HEK293 (cell line): ENCODE measurements around the gene TRUB1.

ENCODE experiments used
- CTCF ChIA-PET: fragments of 350-600 bp; formaldehyde crosslinking; extraction: SDS; loops from one replicate; lab custom pipeline; 2021; ENCODE audit warnings: antibody characterized with exemption; lab: Yijun Ruan, JAX
- POLR2A ChIA-PET: fragments of 300-600 bp; formaldehyde crosslinking; extraction: SDS; loops from one replicate; lab custom pipeline; 2020; ENCODE audit warnings: antibody characterized with exemption, inconsistent platforms; lab: Yijun Ruan, JAX
- H3K27ac ChIP-seq: fragments of 200-500 bp; sonication (Bioruptor generic); 2 replicates; pipeline ENCODE4 v1.5.1; 2014; ENCODE audit warnings: low read depth, low read length, control low read depth, inconsistent platforms; ENCODE audit errors: extremely low read depth
- H3K36me3 ChIP-seq, 2 experiments: fragments of 200-500 bp in 1 of 2; sonication (Bioruptor generic) in 1 of 2; 1 replicate in 1 of 2; 2 replicates in 1 of 2; pipeline ENCODE4 v1.5.1; 2014 to 2017; ENCODE audit warnings: inconsistent platforms in 2 of 2, low read length in 2 of 2; ENCODE audit not compliant: control insufficient read depth in 2 of 2, insufficient read depth in 1 of 2
- H3K4me1 ChIP-seq: fragments of 200-500 bp; sonication (Bioruptor generic); 2 replicates; pipeline ENCODE4 v1.5.1; 2014; ENCODE audit warnings: mild to moderate bottlenecking, low read length, inconsistent platforms; ENCODE audit not compliant: control insufficient read depth, insufficient read depth
- H3K4me3 ChIP-seq: 2 replicates; pipeline ENCODE4 v1.5.1; 2011; ENCODE audit warnings: low read depth, mild to moderate bottlenecking, control low read depth, low read length, moderate library complexity
- H3K9me3 ChIP-seq: fragments of 200-500 bp; sonication (Bioruptor generic); 2 replicates; pipeline ENCODE4 v1.5.1; 2014; ENCODE audit warnings: low read depth, low read length, inconsistent platforms; ENCODE audit not compliant: control insufficient read depth, insufficient read depth
- HOXC10 ChIP-seq: sonication (generic); formaldehyde crosslinking; IDR thresholded peaks from 2 replicates; pipeline ENCODE4 v1.8.1; 2023; ENCODE audit warnings: mild to moderate bottlenecking, missing genetic modification reagents
- KLF1 ChIP-seq: fragments of 450-650 bp; formaldehyde crosslinking; IDR thresholded peaks from 2 replicates; pipeline ENCODE4 v1.5.1; 2016; ENCODE audit warnings: missing biosample characterization, missing genetic modification characterization
- ZBTB17 ChIP-seq: fragments of 450-650 bp; formaldehyde crosslinking; IDR thresholded peaks from 2 replicates; pipeline ENCODE4 v1.5.1; 2016; ENCODE audit warnings: missing biosample characterization, missing genetic modification characterization
- ZBTB48 ChIP-seq: fragments of 450-650 bp; formaldehyde crosslinking; IDR thresholded peaks from 2 replicates; pipeline ENCODE4 v1.5.1; 2016; ENCODE audit warnings: missing biosample characterization, missing genetic modification characterization
- ZBTB7A ChIP-seq: fragments of 450-650 bp; formaldehyde crosslinking; IDR thresholded peaks from 2 replicates; pipeline ENCODE4 v1.5.1; 2016; ENCODE audit warnings: low read depth, missing biosample characterization, missing genetic modification characterization
- ZEB2 ChIP-seq: fragments of 450-650 bp; formaldehyde crosslinking; IDR thresholded peaks from 2 replicates; pipeline ENCODE4 v1.5.1; 2016; ENCODE audit warnings: missing biosample characterization, missing genetic modification characterization
- ZNF223 ChIP-seq: fragments of 450-650 bp; formaldehyde crosslinking; IDR thresholded peaks from 2 replicates; pipeline ENCODE4 v1.5.1; 2016; ENCODE audit warnings: missing biosample characterization, missing genetic modification characterization
- ZNF514 ChIP-seq: fragments of 450-650 bp; formaldehyde crosslinking; IDR thresholded peaks from 2 replicates; pipeline ENCODE4 v1.5.1; 2016; ENCODE audit warnings: missing biosample characterization, missing genetic modification characterization
- ZNF621 ChIP-seq: fragments of 450-650 bp; formaldehyde crosslinking; IDR thresholded peaks from 2 replicates; pipeline ENCODE4 v1.5.1; 2017; ENCODE audit warnings: missing biosample characterization, missing genetic modification characterization
- ZNF658 ChIP-seq: fragments of 450-650 bp; formaldehyde crosslinking; IDR thresholded peaks from 2 replicates; pipeline ENCODE4; 2016; ENCODE audit warnings: missing biosample characterization, missing genetic modification characterization
- TF ChIP-seq, protein P1 (sequence below): fragments of 450-650 bp; formaldehyde crosslinking; IDR thresholded peaks from 2 replicates; pipeline ENCODE4 v1.5.1; 2016; ENCODE audit warnings: missing biosample characterization, missing genetic modification characterization
- TF ChIP-seq, protein P2 (sequence below): fragments of 450-650 bp; formaldehyde crosslinking; IDR thresholded peaks from 2 replicates; pipeline ENCODE4 v1.5.1; 2016; ENCODE audit warnings: missing biosample characterization, missing genetic modification characterization
- TF ChIP-seq, protein P3 (sequence below): sonication (generic); formaldehyde crosslinking; IDR thresholded peaks from 2 replicates; pipeline ENCODE4 v1.8.1; 2022; ENCODE audit warnings: mild to moderate bottlenecking, moderate library complexity, missing genetic modification reagents
- TF ChIP-seq, protein P4 (sequence below): fragments of 450-650 bp; formaldehyde crosslinking; conservative IDR thresholded peaks from 2 replicates; pipeline ENCODE4 v1.5.1; 2016; ENCODE audit warnings: low read depth, missing biosample characterization, missing genetic modification characterization
- TF ChIP-seq, protein P5 (sequence below): fragments of 450-650 bp; formaldehyde crosslinking; IDR thresholded peaks from 2 replicates; pipeline ENCODE4 v1.5.1; 2016; ENCODE audit warnings: missing biosample characterization, missing genetic modification characterization, low read depth
- TF ChIP-seq, protein P6 (sequence below): IDR thresholded peaks from 2 replicates; pipeline ENCODE4 v1.6.1; 2011; ENCODE audit warnings: mild to moderate bottlenecking, low read depth, low read length, borderline replicate concordance

The TRUB1 gene

DNA sequence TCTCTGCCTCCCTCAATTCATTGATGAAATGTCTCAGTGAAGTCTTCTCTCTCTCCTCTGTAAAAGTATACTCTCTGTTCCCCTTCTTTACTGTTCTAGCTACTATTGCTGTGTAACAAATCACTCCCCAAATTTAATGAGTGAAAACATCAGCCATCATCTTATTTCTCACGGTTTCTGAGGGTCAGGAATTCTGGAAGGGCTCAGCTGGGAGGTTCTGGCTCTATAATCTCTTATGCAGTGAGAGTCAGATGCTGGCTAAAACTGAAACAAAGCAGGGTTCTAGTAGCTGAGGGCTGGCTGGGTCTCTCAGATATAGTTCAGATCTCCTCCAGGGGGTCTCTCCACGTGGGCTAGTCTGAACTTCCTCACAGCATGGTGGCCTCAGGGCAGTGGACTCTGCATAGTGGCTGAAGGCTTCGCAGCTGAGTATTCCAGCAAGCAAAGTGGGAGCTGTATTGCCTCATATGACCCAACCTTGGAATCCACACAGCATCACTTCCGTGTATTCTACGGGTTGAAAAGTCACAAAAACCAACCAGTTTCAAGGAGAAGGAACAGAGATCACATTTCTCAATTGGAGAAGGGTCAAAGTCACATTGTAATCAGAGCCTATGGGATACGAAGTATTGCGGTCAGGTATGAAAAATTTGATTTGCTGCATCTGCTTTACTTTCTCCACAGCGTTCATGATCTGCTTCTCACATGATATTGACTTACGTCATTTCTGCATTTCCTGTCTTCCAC lies 80.4 kb downstream of the TRUB1 start:
- H3K9me3 ChIP-seq, result no peaks in the 10 kb centered on the region
- ChIA-PET CTCF (interaction anchor here (0.6 kb wide), 1 partner anchor 139 kb away, joined by 4 read pairs; no protein-coding TSS in a partner anchor), POLR2A (no interaction called here)
- H3K4me3 ChIP-seq, result no peak overlapping the region
- TF ChIP-seq, protein P1, sequence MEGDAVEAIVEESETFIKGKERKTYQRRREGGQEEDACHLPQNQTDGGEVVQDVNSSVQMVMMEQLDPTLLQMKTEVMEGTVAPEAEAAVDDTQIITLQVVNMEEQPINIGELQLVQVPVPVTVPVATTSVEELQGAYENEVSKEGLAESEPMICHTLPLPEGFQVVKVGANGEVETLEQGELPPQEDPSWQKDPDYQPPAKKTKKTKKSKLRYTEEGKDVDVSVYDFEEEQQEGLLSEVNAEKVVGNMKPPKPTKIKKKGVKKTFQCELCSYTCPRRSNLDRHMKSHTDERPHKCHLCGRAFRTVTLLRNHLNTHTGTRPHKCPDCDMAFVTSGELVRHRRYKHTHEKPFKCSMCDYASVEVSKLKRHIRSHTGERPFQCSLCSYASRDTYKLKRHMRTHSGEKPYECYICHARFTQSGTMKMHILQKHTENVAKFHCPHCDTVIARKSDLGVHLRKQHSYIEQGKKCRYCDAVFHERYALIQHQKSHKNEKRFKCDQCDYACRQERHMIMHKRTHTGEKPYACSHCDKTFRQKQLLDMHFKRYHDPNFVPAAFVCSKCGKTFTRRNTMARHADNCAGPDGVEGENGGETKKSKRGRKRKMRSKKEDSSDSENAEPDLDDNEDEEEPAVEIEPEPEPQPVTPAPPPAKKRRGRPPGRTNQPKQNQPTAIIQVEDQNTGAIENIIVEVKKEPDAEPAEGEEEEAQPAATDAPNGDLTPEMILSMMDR (tag by site-specific recombination), result no peak
- TF ChIP-seq ZEB2 (tag by site-specific recombination) (no peak), HOXC10 (no peak), KLF1 (tag by site-specific recombination) (no peak), ZNF223 (tag by site-specific recombination) (no peak), ZBTB7A (tag by site-specific recombination) (no peak), ZNF621 (tag by site-specific recombination) (no peak), ZBTB48 (tag by site-specific recombination) (no peak), ZNF658 (tag by site-specific recombination) (no peak), ZNF514 (tag by site-specific recombination) (no peak), ZBTB17 (tag by site-specific recombination) (no peak)
- TF ChIP-seq, protein P2, sequence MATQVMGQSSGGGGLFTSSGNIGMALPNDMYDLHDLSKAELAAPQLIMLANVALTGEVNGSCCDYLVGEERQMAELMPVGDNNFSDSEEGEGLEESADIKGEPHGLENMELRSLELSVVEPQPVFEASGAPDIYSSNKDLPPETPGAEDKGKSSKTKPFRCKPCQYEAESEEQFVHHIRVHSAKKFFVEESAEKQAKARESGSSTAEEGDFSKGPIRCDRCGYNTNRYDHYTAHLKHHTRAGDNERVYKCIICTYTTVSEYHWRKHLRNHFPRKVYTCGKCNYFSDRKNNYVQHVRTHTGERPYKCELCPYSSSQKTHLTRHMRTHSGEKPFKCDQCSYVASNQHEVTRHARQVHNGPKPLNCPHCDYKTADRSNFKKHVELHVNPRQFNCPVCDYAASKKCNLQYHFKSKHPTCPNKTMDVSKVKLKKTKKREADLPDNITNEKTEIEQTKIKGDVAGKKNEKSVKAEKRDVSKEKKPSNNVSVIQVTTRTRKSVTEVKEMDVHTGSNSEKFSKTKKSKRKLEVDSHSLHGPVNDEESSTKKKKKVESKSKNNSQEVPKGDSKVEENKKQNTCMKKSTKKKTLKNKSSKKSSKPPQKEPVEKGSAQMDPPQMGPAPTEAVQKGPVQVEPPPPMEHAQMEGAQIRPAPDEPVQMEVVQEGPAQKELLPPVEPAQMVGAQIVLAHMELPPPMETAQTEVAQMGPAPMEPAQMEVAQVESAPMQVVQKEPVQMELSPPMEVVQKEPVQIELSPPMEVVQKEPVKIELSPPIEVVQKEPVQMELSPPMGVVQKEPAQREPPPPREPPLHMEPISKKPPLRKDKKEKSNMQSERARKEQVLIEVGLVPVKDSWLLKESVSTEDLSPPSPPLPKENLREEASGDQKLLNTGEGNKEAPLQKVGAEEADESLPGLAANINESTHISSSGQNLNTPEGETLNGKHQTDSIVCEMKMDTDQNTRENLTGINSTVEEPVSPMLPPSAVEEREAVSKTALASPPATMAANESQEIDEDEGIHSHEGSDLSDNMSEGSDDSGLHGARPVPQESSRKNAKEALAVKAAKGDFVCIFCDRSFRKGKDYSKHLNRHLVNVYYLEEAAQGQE (tag by site-specific recombination), result no peak
- TF ChIP-seq, protein P3, sequence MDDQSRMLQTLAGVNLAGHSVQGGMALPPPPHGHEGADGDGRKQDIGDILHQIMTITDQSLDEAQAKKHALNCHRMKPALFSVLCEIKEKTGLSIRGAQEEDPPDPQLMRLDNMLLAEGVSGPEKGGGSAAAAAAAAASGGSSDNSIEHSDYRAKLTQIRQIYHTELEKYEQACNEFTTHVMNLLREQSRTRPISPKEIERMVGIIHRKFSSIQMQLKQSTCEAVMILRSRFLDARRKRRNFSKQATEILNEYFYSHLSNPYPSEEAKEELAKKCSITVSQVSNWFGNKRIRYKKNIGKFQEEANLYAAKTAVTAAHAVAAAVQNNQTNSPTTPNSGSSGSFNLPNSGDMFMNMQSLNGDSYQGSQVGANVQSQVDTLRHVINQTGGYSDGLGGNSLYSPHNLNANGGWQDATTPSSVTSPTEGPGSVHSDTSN (CRISPR knock-in tag), result no peak
- TF ChIP-seq, protein P4, sequence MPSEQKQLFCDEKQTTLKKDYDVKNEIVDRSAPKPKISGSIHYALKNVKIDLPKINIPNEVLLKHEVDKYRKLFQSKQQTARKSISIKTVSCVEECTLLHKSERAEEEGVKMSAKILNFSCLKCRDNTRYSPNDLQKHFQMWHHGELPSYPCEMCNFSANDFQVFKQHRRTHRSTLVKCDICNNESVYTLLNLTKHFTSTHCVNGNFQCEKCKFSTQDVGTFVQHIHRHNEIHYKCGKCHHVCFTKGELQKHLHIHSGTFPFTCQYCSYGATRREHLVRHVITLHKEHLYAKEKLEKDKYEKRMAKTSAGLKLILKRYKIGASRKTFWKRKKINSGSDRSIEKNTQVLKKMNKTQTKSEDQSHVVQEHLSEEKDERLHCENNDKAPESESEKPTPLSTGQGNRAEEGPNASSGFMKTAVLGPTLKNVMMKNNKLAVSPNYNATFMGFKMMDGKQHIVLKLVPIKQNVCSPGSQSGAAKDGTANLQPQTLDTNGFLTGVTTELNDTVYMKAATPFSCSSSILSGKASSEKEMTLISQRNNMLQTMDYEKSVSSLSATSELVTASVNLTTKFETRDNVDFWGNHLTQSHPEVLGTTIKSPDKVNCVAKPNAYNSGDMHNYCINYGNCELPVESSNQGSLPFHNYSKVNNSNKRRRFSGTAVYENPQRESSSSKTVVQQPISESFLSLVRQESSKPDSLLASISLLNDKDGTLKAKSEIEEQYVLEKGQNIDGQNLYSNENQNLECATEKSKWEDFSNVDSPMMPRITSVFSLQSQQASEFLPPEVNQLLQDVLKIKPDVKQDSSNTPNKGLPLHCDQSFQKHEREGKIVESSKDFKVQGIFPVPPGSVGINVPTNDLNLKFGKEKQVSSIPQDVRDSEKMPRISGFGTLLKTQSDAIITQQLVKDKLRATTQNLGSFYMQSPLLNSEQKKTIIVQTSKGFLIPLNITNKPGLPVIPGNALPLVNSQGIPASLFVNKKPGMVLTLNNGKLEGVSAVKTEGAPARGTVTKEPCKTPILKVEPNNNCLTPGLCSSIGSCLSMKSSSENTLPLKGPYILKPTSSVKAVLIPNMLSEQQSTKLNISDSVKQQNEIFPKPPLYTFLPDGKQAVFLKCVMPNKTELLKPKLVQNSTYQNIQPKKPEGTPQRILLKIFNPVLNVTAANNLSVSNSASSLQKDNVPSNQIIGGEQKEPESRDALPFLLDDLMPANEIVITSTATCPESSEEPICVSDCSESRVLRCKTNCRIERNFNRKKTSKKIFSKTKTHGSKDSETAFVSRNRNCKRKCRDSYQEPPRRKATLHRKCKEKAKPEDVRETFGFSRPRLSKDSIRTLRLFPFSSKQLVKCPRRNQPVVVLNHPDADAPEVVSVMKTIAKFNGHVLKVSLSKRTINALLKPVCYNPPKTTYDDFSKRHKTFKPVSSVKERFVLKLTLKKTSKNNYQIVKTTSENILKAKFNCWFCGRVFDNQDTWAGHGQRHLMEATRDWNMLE, result no peak
- TF ChIP-seq, protein P5, sequence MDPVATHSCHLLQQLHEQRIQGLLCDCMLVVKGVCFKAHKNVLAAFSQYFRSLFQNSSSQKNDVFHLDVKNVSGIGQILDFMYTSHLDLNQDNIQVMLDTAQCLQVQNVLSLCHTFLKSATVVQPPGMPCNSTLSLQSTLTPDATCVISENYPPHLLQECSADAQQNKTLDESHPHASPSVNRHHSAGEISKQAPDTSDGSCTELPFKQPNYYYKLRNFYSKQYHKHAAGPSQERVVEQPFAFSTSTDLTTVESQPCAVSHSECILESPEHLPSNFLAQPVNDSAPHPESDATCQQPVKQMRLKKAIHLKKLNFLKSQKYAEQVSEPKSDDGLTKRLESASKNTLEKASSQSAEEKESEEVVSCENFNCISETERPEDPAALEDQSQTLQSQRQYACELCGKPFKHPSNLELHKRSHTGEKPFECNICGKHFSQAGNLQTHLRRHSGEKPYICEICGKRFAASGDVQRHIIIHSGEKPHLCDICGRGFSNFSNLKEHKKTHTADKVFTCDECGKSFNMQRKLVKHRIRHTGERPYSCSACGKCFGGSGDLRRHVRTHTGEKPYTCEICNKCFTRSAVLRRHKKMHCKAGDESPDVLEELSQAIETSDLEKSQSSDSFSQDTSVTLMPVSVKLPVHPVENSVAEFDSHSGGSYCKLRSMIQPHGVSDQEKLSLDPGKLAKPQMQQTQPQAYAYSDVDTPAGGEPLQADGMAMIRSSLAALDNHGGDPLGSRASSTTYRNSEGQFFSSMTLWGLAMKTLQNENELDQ (tag by site-specific recombination), result no peak
- TF ChIP-seq, protein P6, sequence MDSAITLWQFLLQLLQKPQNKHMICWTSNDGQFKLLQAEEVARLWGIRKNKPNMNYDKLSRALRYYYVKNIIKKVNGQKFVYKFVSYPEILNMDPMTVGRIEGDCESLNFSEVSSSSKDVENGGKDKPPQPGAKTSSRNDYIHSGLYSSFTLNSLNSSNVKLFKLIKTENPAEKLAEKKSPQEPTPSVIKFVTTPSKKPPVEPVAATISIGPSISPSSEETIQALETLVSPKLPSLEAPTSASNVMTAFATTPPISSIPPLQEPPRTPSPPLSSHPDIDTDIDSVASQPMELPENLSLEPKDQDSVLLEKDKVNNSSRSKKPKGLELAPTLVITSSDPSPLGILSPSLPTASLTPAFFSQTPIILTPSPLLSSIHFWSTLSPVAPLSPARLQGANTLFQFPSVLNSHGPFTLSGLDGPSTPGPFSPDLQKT, result no peak
- H3K4me1 ChIP-seq, result no peaks in the 10 kb centered on the region
- H3K27ac ChIP-seq, result no peak overlapping the region
- H3K36me3 ChIP-seq, result no peaks in the 10 kb centered on the region
